Uterus (tissue), 2 donors: ENCODE results near the gene CARD10.

Experiments
- CTCF ChIP-seq, 4 experiments: fragments of 200-600 bp in 2 of 4; fragments of 450-650 bp in 2 of 4; sonication (generic) in 2 of 4; IDR thresholded peaks; one replicate each; pipeline ENCODE4 v1.5.1; 2016 to 2019; ENCODE audit warnings: antibody characterized with exemption in 4 of 4, mild to moderate bottlenecking in 2 of 4, moderate library complexity in 1 of 4
- POLR2A ChIP-seq, 2 donors: fragments of 450-650 bp; IDR thresholded peaks; one replicate each; pipeline ENCODE4 v1.6.1; 2016; ENCODE audit warnings: antibody characterized with exemption in 2 of 2, mild to moderate bottlenecking in 1 of 2, moderate library complexity in 1 of 2

GRCh38 chr22:37485395-37486223, 33.6 kb downstream of the CARD10 start:
- TF ChIP-seq CTCF (IDR thresholded peaks at IDR 0.05) (no peak), POLR2A (IDR thresholded peaks at IDR 0.05) (no peak)
